Endothelial cell of umbilical vein (primary cell): Measurements from ENCODE around the gene PACS1. TPM values are rescaled to one million over a fixed set of nuclear protein-coding genes. Genes with fewer than 3 reads are reported as not detected.

Source experiments
- BruUV-seq: library from RNA; stranded (reverse); fragments of 400-500 nt; replicated peaks from 2 replicates; lab custom pipeline; 2021; lab: Mats Ljungman, UMichigan
- CTCF ChIA-PET: fragments of 300-600, 350-600 bp; sonication (Branson Sonifier 250); formaldehyde crosslinking; loops from one replicate; lab custom pipeline; 2021; ENCODE audit warnings: antibody characterized with exemption, inconsistent platforms; lab: Charles Lee
- POLR2A ChIA-PET: fragments of 300-600, 350-600 bp; sonication (Branson Sonifier 250); formaldehyde crosslinking; loops from one replicate; lab custom pipeline; 2021; ENCODE audit warnings: antibody characterized with exemption, inconsistent platforms; lab: Charles Lee
- DNase-seq: peaks from one replicate; pipeline ENCODE4 v3.0.0-alpha.2; 2011; ENCODE audit warnings: low read depth, low spot score
- FAIRE-seq: peaks from 2 replicates; lab custom pipeline; 2011; peaks lifted over from hg19 to GRCh38; lab: Jason Lieb, UNC
- H2AFZ ChIP-seq: 2 replicates; pipeline ENCODE4 v1.6.0; 2012; ENCODE audit warnings: low read depth, low read length, control low read depth, inconsistent platforms
- H3K27ac ChIP-seq: 2 replicates; pipeline ENCODE4 v1.5.1; 2011; ENCODE audit warnings: low read depth, mild to moderate bottlenecking, control low read depth, low read length, moderate library complexity; ENCODE audit not compliant: insufficient read depth
- H3K27me3 ChIP-seq, 2 experiments: 2 replicates each; pipeline versions ENCODE4 v1.6.0 to v1.6.1; 2011; ENCODE audit warnings: low read length in 2 of 2, mixed read lengths in 1 of 2; ENCODE audit not compliant: control insufficient read depth in 2 of 2, insufficient read depth in 2 of 2
- H3K36me3 ChIP-seq, 2 experiments: 2 replicates in 1 of 2; 3 replicates in 1 of 2; pipeline ENCODE4 v1.5.1; 2011; ENCODE audit warnings: low read length in 2 of 2, mild to moderate bottlenecking in 1 of 2, moderate library complexity in 1 of 2; ENCODE audit not compliant: control insufficient read depth in 2 of 2, insufficient read depth in 2 of 2; ENCODE audit errors: extremely low read depth in 1 of 2
- H3K4me1 ChIP-seq: 3 replicates; pipeline ENCODE4 v1.5.1; 2011; ENCODE audit warnings: mild to moderate bottlenecking, low read length; ENCODE audit not compliant: control insufficient read depth, insufficient read depth; ENCODE audit errors: extremely low read depth
- H3K4me2 ChIP-seq: 2 replicates; pipeline ENCODE4 v1.6.1; 2011; ENCODE audit warnings: low read length, control low read depth, mixed read lengths; ENCODE audit not compliant: insufficient read depth
- H3K4me3 ChIP-seq, 3 experiments: fragments of 200-600 bp in 1 of 3; sonication (generic), shearing (Covaris generic) in 1 of 3; replicated peaks in 1 of 3; 2 replicates each; pipeline ENCODE4 v1.5.1; 2011 to 2016; ENCODE audit warnings: control low read depth in 3 of 3, low read length in 3 of 3, mild to moderate bottlenecking in 2 of 3, inconsistent platforms in 1 of 3, low read depth in 1 of 3, moderate library complexity in 1 of 3; ENCODE audit not compliant: insufficient read depth in 1 of 3
- H3K79me2 ChIP-seq: 2 replicates; pipeline ENCODE4 v1.6.0; 2012; ENCODE audit warnings: low read length, inconsistent platforms; ENCODE audit not compliant: control insufficient read depth, insufficient read depth
- H3K9ac ChIP-seq: replicated peaks from 2 replicates; pipeline ENCODE3; 2011; ENCODE audit warnings: low read length, control low read depth; ENCODE audit not compliant: insufficient read depth; ENCODE audit errors: extremely low read depth
- H3K9me1 ChIP-seq: replicated peaks from 3 replicates; pipeline ENCODE4 v1.6.0; 2011; ENCODE audit warnings: mild to moderate bottlenecking, low read length; ENCODE audit not compliant: control insufficient read depth, insufficient read depth; ENCODE audit errors: extremely low read depth
- H3K9me3 ChIP-seq: replicated peaks from 2 replicates; pipeline ENCODE4 v1.5.1; 2012; ENCODE audit warnings: low read length, inconsistent platforms; ENCODE audit not compliant: control insufficient read depth, insufficient read depth
- H4K20me1 ChIP-seq: replicated peaks from 2 replicates; pipeline ENCODE3; 2011; ENCODE audit warnings: mild to moderate bottlenecking, low read length; ENCODE audit not compliant: control insufficient read depth, insufficient read depth; ENCODE audit errors: extremely low read depth
- CTCF ChIP-seq, 2 donors: IDR thresholded peaks; 1 replicate in 1 of 2; 2 replicates in 1 of 2; pipeline ENCODE4 v1.5.1; 2011; ENCODE audit warnings: low read length in 2 of 2, mild to moderate bottlenecking in 2 of 2, moderate library complexity in 2 of 2, control low read depth in 1 of 2, inconsistent platforms in 1 of 2, low read depth in 1 of 2; ENCODE audit not compliant: insufficient read depth in 1 of 2; ENCODE audit errors: extremely low read depth in 1 of 2
- GATA2 ChIP-seq: IDR thresholded peaks from 2 replicates; pipeline ENCODE4 v1.7.0; 2011; ENCODE audit warnings: low read depth, mild to moderate bottlenecking, moderate library complexity, mixed read lengths, low read length; ENCODE audit not compliant: insufficient read length, insufficient read depth
- JUN ChIP-seq: IDR thresholded peaks from 2 replicates; pipeline ENCODE4 v1.6.1; 2011; ENCODE audit warnings: borderline replicate concordance, low read depth; ENCODE audit not compliant: insufficient read length, insufficient read depth
- MYC ChIP-seq: IDR thresholded peaks from one replicate; pipeline ENCODE4 v1.6.1; 2011; ENCODE audit warnings: mild to moderate bottlenecking, low read depth, low read length
- POLR2A ChIP-seq: IDR thresholded peaks from 2 replicates; pipeline ENCODE4 v1.6.1; 2012; ENCODE audit warnings: low read depth, mild to moderate bottlenecking, control low read depth, low read length
- POLR2AphosphoS5 ChIP-seq: IDR thresholded peaks from 2 replicates; pipeline ENCODE4 v1.6.1; 2012; ENCODE audit warnings: low read depth, mild to moderate bottlenecking, control low read depth, low read length, moderate library complexity; ENCODE audit not compliant: insufficient read depth
- dilution Hi-C: fragments of 300-500 bp; cut with MboI; formaldehyde crosslinking; loops from one replicate; pipeline ENCODE4 v1.15.0; 2019; ENCODE audit warnings: low sequenced_read_pairs; ENCODE audit not compliant: extremely low pct_ligation_motif_present
- intact Hi-C: fragments of 100-400 bp; cut with micrococcal nuclease; formaldehyde crosslinking; loops from one replicate; pipeline ENCODE4 v1.10.0; 2022
- polyA plus RNA-seq, 4 experiments: library from polyadenylated mRNA; depleted of rRNA in 3 of 4; stranded (reverse) in 3 of 4; unstranded in 1 of 4; fragments of >200 nt; gene quantifications; 2 replicates each; pipeline versions ENCODE4 v1.2.1 to v1.2.3, GENCODE V29; 2011 to 2012; ENCODE audit warnings: missing spikeins in 1 of 4
- total RNA-seq: library from RNA; stranded (reverse); gene quantifications from 2 replicates; pipeline ENCODE4 v1.2.3, GENCODE V29; 2021

The PACS1 gene
- total and polyA plus RNA-seq, 2 donors (not counting 3 experiments of a cell fraction or from before 2014, with no cell fraction given), result 26.4 to 64.4 TPM

GRCh38 chr11:66288671-66289547 lies 218.8 kb downstream of the PACS1 start, which contains the start of gene YIF1A:
Gene YIF1A (minus strand): TSS chr11:66289143. CDS start chr11:66288985, 158 bp downstream.
- H2AFZ ChIP-seq, result peak within 1 kb of the TSS; percentile 77
- H3K9me3 ChIP-seq, result no peaks in the 10 kb centered on the region
- TF ChIP-seq POLR2AphosphoS5 (peak; percentile 88), POLR2A (peak; percentile 88), CTCF (IDR thresholded peaks at IDR 0.05; ENCODE audit: extremely low read depth in 1 of 2, insufficient read depth in 1 of 2, low read depth in 1 of 2, low read length in 2 of 2) (no peak), MYC (no peak), GATA2 (no peak), JUN (no peak)
- ChIA-PET POLR2A (interaction anchor here (0.8 to 1.4 kb wide), 5 partner anchors 21 to 1510 kb away, joined by 3 to 12 read pairs (median 6); partner anchors contain the start of genes RAB1B, RIN1 and SF1), CTCF (interaction anchor here (0.8 to 1.4 kb wide), 6 partner anchors 9 to 67 kb away, joined by 3 to 7 read pairs (median 4); no protein-coding TSS in a partner anchor)
- H3K4me2 ChIP-seq, result peak within 1 kb of the TSS; percentile 92
- H3K27ac ChIP-seq, result peak within 1 kb of the TSS; percentile 78
- H3K9me1 ChIP-seq, result no peaks in the 10 kb centered on the region
- peak within 1 kb of the TSS; percentile 97 for H3K9ac ChIP-seq
- FAIRE-seq, result peak; percentile 99
- H3K4me1 ChIP-seq, result peaks cover 13% of the 10 kb centered on the region
- dilution Hi-C loops, result no loop called here
- peaks cover 12% of the 10 kb centered on the region for H3K79me2 ChIP-seq
- peaks cover 0 to 7% of the 10 kb centered on the region in 2 experiments for H3K36me3 ChIP-seq
- H3K27me3 ChIP-seq, result peaks cover 19 to 20% of the 10 kb centered on the region in 2 experiments
- peak; percentile 100 for DNase-seq
- H3K4me3 ChIP-seq, result peak within 1 kb of the TSS; percentile 73 to 94 (median 93)
- intact Hi-C loops, result loop anchor here (1.0 kb wide), 3 partner anchors 22 to 132 kb away; partner anchors contain the start of gene NPAS4
- BruUV-seq, result no TSS peak
- no peaks in the 10 kb centered on the region for H4K20me1 ChIP-seq
